ENCODE measurements around the gene SLC7A6.

- TF ChIP-seq CTCF (IDR thresholded peaks at IDR 0.05) (no peak), HDAC2 (IDR thresholded peaks at IDR 0.05) (no peak), MAX (IDR thresholded peaks at IDR 0.05) (no peak), EHMT2 (IDR thresholded peaks at IDR 0.05; ENCODE audit: low read depth) (no peak), MYC (IDR thresholded peaks at IDR 0.05; ENCODE audit: borderline replicate concordance, low read length) (no peak), POLR2A (IDR thresholded peaks at IDR 0.05; ENCODE audit: low read length) (no peak), EP300 (IDR thresholded peaks at IDR 0.05) (no peak), ESRRA (IDR thresholded peaks at IDR 0.05; ENCODE audit: borderline replicate concordance, low read length) (no peak), JUN (IDR thresholded peaks at IDR 0.05) (no peak)
- TF ChIP-seq, protein P1, sequence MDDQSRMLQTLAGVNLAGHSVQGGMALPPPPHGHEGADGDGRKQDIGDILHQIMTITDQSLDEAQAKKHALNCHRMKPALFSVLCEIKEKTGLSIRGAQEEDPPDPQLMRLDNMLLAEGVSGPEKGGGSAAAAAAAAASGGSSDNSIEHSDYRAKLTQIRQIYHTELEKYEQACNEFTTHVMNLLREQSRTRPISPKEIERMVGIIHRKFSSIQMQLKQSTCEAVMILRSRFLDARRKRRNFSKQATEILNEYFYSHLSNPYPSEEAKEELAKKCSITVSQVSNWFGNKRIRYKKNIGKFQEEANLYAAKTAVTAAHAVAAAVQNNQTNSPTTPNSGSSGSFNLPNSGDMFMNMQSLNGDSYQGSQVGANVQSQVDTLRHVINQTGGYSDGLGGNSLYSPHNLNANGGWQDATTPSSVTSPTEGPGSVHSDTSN (IDR thresholded peaks at IDR 0.05): no peak
Measured at GRCh38 chr16:68284847-68285246, 20.5 kb downstream of the SLC7A6 start.
